Endothelial cell of umbilical vein (primary cell): Measurements from ENCODE around the gene RNF40. TPM values are rescaled to one million over a fixed set of nuclear protein-coding genes. Genes with fewer than 3 reads are reported as not detected.

Experiments used
- BruUV-seq: library from RNA; stranded (reverse); fragments of 400-500 nt; replicated peaks from 2 replicates; lab custom pipeline; 2021; lab: Mats Ljungman, UMichigan
- CTCF ChIA-PET: fragments of 300-600, 350-600 bp; sonication (Branson Sonifier 250); formaldehyde crosslinking; loops from one replicate; lab custom pipeline; 2021; ENCODE audit warnings: antibody characterized with exemption, inconsistent platforms; lab: Charles Lee
- POLR2A ChIA-PET: fragments of 300-600, 350-600 bp; sonication (Branson Sonifier 250); formaldehyde crosslinking; loops from one replicate; lab custom pipeline; 2021; ENCODE audit warnings: antibody characterized with exemption, inconsistent platforms; lab: Charles Lee
- DNase-seq: peaks from one replicate; pipeline ENCODE4 v3.0.0-alpha.2; 2011; ENCODE audit warnings: low read depth, low spot score
- FAIRE-seq: peaks from 2 replicates; lab custom pipeline; 2011; peaks lifted over from hg19 to GRCh38; lab: Jason Lieb, UNC
- H2AFZ ChIP-seq: 2 replicates; pipeline ENCODE4 v1.6.0; 2012; ENCODE audit warnings: low read depth, low read length, control low read depth, inconsistent platforms
- H3K27ac ChIP-seq: 2 replicates; pipeline ENCODE4 v1.5.1; 2011; ENCODE audit warnings: low read depth, mild to moderate bottlenecking, control low read depth, low read length, moderate library complexity; ENCODE audit not compliant: insufficient read depth
- H3K27me3 ChIP-seq, 2 experiments: 2 replicates each; pipeline versions ENCODE4 v1.6.0 to v1.6.1; 2011; ENCODE audit warnings: low read length in 2 of 2, mixed read lengths in 1 of 2; ENCODE audit not compliant: control insufficient read depth in 2 of 2, insufficient read depth in 2 of 2
- H3K36me3 ChIP-seq, 2 experiments: 2 replicates in 1 of 2; 3 replicates in 1 of 2; pipeline ENCODE4 v1.5.1; 2011; ENCODE audit warnings: low read length in 2 of 2, mild to moderate bottlenecking in 1 of 2, moderate library complexity in 1 of 2; ENCODE audit not compliant: control insufficient read depth in 2 of 2, insufficient read depth in 2 of 2; ENCODE audit errors: extremely low read depth in 1 of 2
- H3K4me1 ChIP-seq: 3 replicates; pipeline ENCODE4 v1.5.1; 2011; ENCODE audit warnings: mild to moderate bottlenecking, low read length; ENCODE audit not compliant: control insufficient read depth, insufficient read depth; ENCODE audit errors: extremely low read depth
- H3K4me2 ChIP-seq: 2 replicates; pipeline ENCODE4 v1.6.1; 2011; ENCODE audit warnings: low read length, control low read depth, mixed read lengths; ENCODE audit not compliant: insufficient read depth
- H3K4me3 ChIP-seq, 3 experiments: fragments of 200-600 bp in 1 of 3; sonication (generic), shearing (Covaris generic) in 1 of 3; replicated peaks in 1 of 3; 2 replicates each; pipeline ENCODE4 v1.5.1; 2011 to 2016; ENCODE audit warnings: control low read depth in 3 of 3, low read length in 3 of 3, mild to moderate bottlenecking in 2 of 3, inconsistent platforms in 1 of 3, low read depth in 1 of 3, moderate library complexity in 1 of 3; ENCODE audit not compliant: insufficient read depth in 1 of 3
- H3K79me2 ChIP-seq: 2 replicates; pipeline ENCODE4 v1.6.0; 2012; ENCODE audit warnings: low read length, inconsistent platforms; ENCODE audit not compliant: control insufficient read depth, insufficient read depth
- H3K9ac ChIP-seq: replicated peaks from 2 replicates; pipeline ENCODE3; 2011; ENCODE audit warnings: low read length, control low read depth; ENCODE audit not compliant: insufficient read depth; ENCODE audit errors: extremely low read depth
- H3K9me1 ChIP-seq: replicated peaks from 3 replicates; pipeline ENCODE4 v1.6.0; 2011; ENCODE audit warnings: mild to moderate bottlenecking, low read length; ENCODE audit not compliant: control insufficient read depth, insufficient read depth; ENCODE audit errors: extremely low read depth
- H3K9me3 ChIP-seq: replicated peaks from 2 replicates; pipeline ENCODE4 v1.5.1; 2012; ENCODE audit warnings: low read length, inconsistent platforms; ENCODE audit not compliant: control insufficient read depth, insufficient read depth
- H4K20me1 ChIP-seq: replicated peaks from 2 replicates; pipeline ENCODE3; 2011; ENCODE audit warnings: mild to moderate bottlenecking, low read length; ENCODE audit not compliant: control insufficient read depth, insufficient read depth; ENCODE audit errors: extremely low read depth
- EZH2 ChIP-seq: IDR thresholded peaks from 2 replicates; pipeline ENCODE4 v1.6.1; 2012; ENCODE audit warnings: borderline replicate concordance, low read depth, mild to moderate bottlenecking, moderate library complexity, low read length, inconsistent platforms; ENCODE audit not compliant: severe bottlenecking
- FOS ChIP-seq: IDR thresholded peaks from 2 replicates; pipeline ENCODE4 v1.6.1; 2011; ENCODE audit warnings: mild to moderate bottlenecking, low read length, moderate library complexity, borderline replicate concordance; ENCODE audit not compliant: insufficient read depth
- GATA2 ChIP-seq: IDR thresholded peaks from 2 replicates; pipeline ENCODE4 v1.7.0; 2011; ENCODE audit warnings: low read depth, mild to moderate bottlenecking, moderate library complexity, mixed read lengths, low read length; ENCODE audit not compliant: insufficient read length, insufficient read depth
- JUN ChIP-seq: IDR thresholded peaks from 2 replicates; pipeline ENCODE4 v1.6.1; 2011; ENCODE audit warnings: borderline replicate concordance, low read depth; ENCODE audit not compliant: insufficient read length, insufficient read depth
- MYC ChIP-seq: IDR thresholded peaks from one replicate; pipeline ENCODE4 v1.6.1; 2011; ENCODE audit warnings: mild to moderate bottlenecking, low read depth, low read length
- POLR2A ChIP-seq: IDR thresholded peaks from 2 replicates; pipeline ENCODE4 v1.6.1; 2012; ENCODE audit warnings: low read depth, mild to moderate bottlenecking, control low read depth, low read length
- POLR2AphosphoS5 ChIP-seq: IDR thresholded peaks from 2 replicates; pipeline ENCODE4 v1.6.1; 2012; ENCODE audit warnings: low read depth, mild to moderate bottlenecking, control low read depth, low read length, moderate library complexity; ENCODE audit not compliant: insufficient read depth
- dilution Hi-C: fragments of 300-500 bp; cut with MboI; formaldehyde crosslinking; loops from one replicate; pipeline ENCODE4 v1.15.0; 2019; ENCODE audit warnings: low sequenced_read_pairs; ENCODE audit not compliant: extremely low pct_ligation_motif_present
- intact Hi-C: fragments of 100-400 bp; cut with micrococcal nuclease; formaldehyde crosslinking; loops from one replicate; pipeline ENCODE4 v1.10.0; 2022
- polyA plus RNA-seq, 4 experiments: library from polyadenylated mRNA; depleted of rRNA in 3 of 4; stranded (reverse) in 3 of 4; unstranded in 1 of 4; fragments of >200 nt; gene quantifications; 2 replicates each; pipeline versions ENCODE4 v1.2.1 to v1.2.3, GENCODE V29; 2011 to 2012; ENCODE audit warnings: missing spikeins in 1 of 4
- total RNA-seq: library from RNA; stranded (reverse); gene quantifications from 2 replicates; pipeline ENCODE4 v1.2.3, GENCODE V29; 2021
- TF ChIP-seq, protein P1 (sequence below): IDR thresholded peaks from 2 replicates; pipeline ENCODE4 v1.6.1; 2011; ENCODE audit not compliant: insufficient read depth, insufficient read length
- TF ChIP-seq, protein P2 (sequence below), 2 donors: IDR thresholded peaks; 1 replicate in 1 of 2; 2 replicates in 1 of 2; pipeline ENCODE4 v1.5.1; 2011; ENCODE audit warnings: low read length in 2 of 2, mild to moderate bottlenecking in 2 of 2, moderate library complexity in 2 of 2, control low read depth in 1 of 2, inconsistent platforms in 1 of 2, low read depth in 1 of 2; ENCODE audit not compliant: insufficient read depth in 1 of 2; ENCODE audit errors: extremely low read depth in 1 of 2

The RNF40 gene
- total and polyA plus RNA-seq, 2 donors (not counting 3 experiments of a cell fraction or from before 2014, with no cell fraction given), result 60.5 to 102 TPM

DNA sequence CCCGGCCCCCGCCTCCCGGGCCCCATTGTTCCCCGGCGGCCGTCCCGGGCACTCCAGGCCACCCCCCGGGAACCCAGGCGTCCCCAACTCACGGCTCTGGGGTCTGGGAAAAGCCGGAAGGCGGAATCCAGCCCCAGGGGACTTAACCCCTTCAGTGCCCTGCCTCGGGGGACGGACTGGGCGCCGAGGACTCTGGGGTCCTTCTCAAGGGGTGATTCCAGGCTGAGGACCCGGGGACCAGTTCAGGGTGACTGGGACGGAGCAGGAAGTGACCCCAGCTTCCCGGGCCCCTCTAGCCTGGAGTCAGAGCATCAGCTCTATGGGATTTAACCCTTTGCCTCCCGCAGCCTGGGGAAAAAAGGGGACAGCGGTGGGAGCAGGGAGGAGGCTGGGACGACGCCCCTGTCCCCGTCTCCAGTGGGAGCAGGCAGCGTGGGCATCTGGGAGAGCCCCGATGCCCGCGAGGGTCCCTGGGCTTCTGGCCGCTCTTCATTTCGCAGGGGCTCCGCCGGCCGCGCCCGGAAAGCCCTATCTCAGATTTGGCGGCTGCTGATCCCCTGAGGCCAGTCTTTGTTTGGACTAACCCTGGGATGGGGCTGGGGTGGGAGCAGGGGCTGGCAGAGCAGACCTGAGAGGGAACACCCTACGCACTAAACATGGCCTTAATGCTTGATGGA lies 25.0 kb downstream of the RNF40 start, which contains the start of gene ZNF629:
Gene ZNF629, minus strand, starts transcription at position 270 of the 677 bp plus-strand sequence. CDS start 2,723 bp downstream, outside the sequence.
- Histone ChIP-seq H2AFZ (peak within 1 kb of the TSS; percentile 90), H3K9ac (peak within 1 kb of the TSS; percentile 99), H3K27me3 (no peaks in the 10 kb centered on the region), H3K36me3 (peaks cover 0 to 16% of the 10 kb centered on the region in 2 experiments), H3K27ac (peak within 1 kb of the TSS; percentile 89), H3K9me3 (no peaks in the 10 kb centered on the region), H3K4me3 (peak within 1 kb of the TSS; percentile 70 to 91 (median 91)), H3K4me2 (peak within 1 kb of the TSS; percentile 87), H4K20me1 (no peaks in the 10 kb centered on the region), H3K79me2 (peaks cover 10% of the 10 kb centered on the region), H3K9me1 (no peaks in the 10 kb centered on the region), H3K4me1 (peaks cover 14% of the 10 kb centered on the region)
- peak; percentile 67 for FAIRE-seq
- intact Hi-C loops, result loop anchor here (1.0 kb wide), 3 partner anchors 11 to 134 kb away; no protein-coding TSS in a partner anchor
- BruUV-seq, result TSS peak; percentile 49
- POLR2A ChIA-PET, result interaction anchor here (1.6 kb wide), 1 partner anchor 18 kb away, joined by 15 read pairs; no protein-coding TSS in a partner anchor
- DNase-seq, result peak; percentile 45
- dilution Hi-C loops, result no loop called here
- TF ChIP-seq MYC (no peak), JUN (no peak), GATA2 (no peak), EZH2 (no peak), FOS (no peak), POLR2A (no peak), POLR2AphosphoS5 (no peak)
- TF ChIP-seq, protein P1, sequence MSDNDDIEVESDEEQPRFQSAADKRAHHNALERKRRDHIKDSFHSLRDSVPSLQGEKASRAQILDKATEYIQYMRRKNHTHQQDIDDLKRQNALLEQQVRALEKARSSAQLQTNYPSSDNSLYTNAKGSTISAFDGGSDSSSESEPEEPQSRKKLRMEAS, result no peak
- TF ChIP-seq, protein P2, sequence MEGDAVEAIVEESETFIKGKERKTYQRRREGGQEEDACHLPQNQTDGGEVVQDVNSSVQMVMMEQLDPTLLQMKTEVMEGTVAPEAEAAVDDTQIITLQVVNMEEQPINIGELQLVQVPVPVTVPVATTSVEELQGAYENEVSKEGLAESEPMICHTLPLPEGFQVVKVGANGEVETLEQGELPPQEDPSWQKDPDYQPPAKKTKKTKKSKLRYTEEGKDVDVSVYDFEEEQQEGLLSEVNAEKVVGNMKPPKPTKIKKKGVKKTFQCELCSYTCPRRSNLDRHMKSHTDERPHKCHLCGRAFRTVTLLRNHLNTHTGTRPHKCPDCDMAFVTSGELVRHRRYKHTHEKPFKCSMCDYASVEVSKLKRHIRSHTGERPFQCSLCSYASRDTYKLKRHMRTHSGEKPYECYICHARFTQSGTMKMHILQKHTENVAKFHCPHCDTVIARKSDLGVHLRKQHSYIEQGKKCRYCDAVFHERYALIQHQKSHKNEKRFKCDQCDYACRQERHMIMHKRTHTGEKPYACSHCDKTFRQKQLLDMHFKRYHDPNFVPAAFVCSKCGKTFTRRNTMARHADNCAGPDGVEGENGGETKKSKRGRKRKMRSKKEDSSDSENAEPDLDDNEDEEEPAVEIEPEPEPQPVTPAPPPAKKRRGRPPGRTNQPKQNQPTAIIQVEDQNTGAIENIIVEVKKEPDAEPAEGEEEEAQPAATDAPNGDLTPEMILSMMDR (IDR thresholded peaks at IDR 0.05; ENCODE audit: extremely low read depth in 1 of 2, insufficient read depth in 1 of 2, low read depth in 1 of 2, low read length in 2 of 2), result no peak
- CTCF ChIA-PET, result interaction anchor here (0.6 to 1.5 kb wide), 6 partner anchors 10 to 155 kb away, joined by 3 to 20 read pairs (median 4); no protein-coding TSS in a partner anchor
